LHCN-M2 (cell line): ENCODE measurements around the gene LRFN5. TPM values are rescaled to one million over a fixed set of nuclear protein-coding genes. Genes with fewer than 3 reads are reported as not detected.
"Not testable (repeated sequence)": the region's sequence is repeated elsewhere in the genome, so short reads cannot be mapped to it uniquely, and the experiment has no call there.

ENCODE experiments used
- DNase-seq: peaks from one replicate; pipeline ENCODE4 v3.0.0-alpha.2; 2012; ENCODE audit warnings: low read depth
- total RNA-seq: library from RNA; depleted of rRNA; stranded (reverse); fragments of >200 nt; gene quantifications from 2 replicates; pipeline ENCODE4 v1.2.3, GENCODE V29; 2014

The LRFN5 gene
- total RNA-seq, 1 experiment from 2014 or later: not detected

DNA sequence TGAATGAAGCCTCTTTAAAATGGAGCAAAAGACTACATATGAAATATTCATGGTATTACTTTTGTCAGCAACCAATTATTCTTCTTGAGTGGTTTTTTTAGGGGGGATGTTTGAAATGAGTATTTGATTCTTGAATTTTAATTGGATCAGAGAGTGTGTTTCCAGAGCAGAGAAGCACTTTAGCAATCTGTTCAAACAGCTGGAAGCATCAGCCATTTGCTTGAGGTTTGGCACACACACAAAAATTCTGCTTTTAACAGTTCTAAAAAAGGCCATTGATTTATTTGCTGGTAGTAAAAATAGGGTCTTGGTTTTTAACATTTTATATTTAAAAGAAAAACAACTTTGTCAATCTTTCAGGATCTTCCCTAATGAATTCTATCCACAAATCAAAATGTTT, 292.7 kb downstream of the LRFN5 start:
- DNase-seq: no peak

DNA sequence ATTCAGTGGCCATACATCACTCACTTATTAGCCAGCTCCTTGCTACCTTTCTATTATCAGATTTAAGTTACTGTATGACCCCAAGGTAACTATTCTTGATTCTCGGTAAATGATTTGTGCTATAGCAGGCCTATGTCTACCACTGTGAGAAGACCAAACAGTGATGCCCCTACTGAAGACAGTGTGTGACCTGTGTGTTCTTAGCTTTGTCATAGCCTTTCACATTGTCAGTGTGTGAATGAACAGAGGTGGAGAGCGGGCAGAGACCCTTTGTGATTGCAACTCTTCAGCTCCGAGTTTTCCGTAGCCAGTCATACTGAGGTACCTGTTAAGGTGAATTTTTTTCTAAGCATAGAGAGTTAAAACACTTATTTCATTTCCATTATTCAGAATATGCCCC, 294.0 kb downstream of the LRFN5 start:
- DNase-seq: no peak

DNA sequence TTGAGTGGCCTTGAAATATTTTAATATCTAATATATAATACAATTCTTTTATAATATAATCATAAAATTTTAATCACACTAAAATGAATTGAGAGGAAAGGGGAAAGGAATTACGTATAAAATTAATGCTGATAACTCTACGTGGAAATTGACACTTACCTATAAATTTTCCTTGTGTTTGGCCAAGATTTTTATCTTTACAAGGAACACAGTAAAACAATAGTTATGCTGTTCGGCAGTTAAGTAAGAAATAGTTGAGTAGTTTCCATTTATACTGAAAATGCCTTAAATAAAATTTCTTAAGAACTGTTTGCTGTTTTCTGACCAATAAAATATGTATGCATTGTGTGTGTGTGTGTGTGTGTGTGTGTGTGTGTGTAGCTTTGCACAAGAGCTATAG, 294.4 kb downstream of the LRFN5 start:
- no peak for DNase-seq

DNA sequence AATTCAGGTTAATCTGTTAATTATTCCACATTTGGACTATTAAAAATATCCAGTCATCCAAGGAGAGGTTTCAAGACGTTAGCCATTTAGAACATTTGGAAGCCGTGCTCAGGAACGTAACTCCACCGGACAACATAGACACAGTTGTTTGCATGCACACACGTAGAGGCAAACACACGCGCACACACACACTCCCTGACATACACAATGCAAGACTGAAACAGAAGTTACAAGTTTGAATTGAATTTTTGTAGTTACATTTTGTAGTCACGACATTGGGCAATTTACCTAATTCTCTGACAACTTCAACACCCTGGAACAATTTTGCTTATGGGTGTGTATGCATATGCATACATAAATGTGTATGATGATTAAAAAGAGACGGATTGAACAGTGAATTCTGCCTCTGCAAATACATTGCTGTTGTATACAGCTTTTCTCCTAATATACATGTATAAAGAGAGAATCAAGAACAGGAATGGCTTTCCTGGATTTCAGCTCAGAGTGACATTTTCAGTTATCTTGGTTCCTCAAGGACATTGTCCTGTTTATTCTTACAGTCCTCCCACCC, 298.8 kb downstream of the LRFN5 start:
- DNase-seq: no peak

DNA sequence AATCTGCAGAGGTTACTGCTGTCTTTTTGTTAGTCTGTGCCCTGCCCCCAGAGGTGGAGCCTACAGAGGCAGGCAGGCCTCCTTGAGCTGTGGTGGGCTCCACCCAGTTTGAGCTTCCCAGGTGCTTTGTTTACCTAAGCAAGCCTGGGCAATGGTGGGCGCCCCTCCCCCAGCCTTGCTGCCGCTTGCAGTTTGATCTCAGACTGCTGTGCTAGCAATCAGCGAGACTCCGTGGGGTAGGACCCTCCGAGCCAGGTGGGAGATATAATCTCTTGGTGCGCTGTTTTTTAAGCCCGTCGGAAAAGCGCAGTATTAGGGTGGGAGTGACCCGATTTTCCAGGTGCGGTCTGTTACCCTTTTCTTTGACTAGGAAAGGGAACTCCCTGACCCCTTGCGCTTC, 304.5 kb downstream of the LRFN5 start:
- DNase-seq: not testable (repeated sequence)

DNA sequence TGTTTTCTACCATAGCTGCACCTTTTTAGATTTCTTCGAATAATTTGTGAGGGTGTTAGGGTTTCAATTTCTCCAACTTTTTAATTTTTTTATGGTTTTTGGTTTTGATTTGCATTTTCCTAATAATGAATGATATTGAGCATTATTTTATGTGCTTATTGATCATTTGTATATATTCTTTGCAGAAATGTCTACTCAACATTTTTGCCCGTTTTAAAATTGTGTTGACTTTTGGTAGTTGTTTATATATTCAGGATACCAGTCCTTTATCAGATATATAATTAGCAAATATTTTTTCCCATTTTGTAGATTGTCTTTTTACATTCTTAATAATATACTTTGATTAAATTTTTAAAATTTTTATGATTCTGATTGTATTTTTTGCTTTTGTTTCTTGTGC, 306.7 kb downstream of the LRFN5 start:
- no peak for DNase-seq

DNA sequence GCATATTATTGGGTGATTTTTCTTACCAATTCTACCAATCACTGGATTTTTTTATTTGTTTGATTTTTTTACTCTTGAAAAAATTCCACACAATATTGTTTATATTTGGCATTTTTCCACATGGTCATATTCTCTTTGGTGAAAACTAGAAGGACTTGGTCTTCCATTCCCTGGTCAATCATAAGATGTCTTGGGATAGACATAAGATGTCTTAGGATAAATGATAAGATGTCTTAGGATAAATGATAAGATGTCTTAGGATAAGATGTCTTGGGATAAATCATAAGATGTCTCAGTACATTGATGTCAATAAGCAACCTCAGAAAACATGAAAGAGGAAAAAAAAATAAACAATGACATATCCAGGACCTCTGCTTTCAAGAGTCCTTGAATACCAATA, 309.1 kb downstream of the LRFN5 start:
- no peak for DNase-seq

DNA sequence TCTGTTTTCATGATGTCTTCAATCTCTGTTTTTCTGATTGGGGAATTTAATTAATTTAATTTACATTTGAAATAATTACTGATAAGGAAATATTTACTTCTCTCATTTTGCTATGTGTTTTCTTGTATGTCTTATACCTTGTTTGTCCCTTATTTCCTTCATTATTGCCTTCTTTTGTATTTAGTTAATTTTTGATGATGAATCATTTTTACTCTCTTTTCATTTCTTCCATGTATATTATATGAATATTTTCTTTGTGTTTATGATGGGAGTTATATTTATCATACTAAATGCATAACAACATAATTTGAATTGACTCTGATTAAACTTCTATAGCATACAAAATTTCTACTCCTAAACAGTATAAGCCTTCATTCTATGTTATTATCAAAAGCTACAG, 309.6 kb downstream of the LRFN5 start:
- DNase-seq: no peak

DNA sequence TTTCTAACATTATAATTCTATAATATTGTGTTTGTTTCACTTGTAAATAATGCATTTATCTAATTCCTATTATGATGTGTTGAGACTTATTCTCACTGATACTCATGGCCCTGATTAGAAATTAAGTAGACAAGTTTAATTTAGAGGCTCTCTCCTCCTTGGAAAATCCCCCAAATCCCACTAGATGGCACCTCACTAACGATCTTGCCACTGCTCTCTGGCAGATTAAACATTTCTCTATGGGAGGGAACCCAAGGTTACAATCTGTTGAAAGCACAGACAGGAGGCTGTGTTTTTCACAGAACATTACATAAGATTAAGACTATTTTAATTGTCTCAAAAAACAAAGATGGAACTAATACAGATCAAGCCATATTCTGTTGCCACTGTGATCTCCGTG, 318.7 kb downstream of the LRFN5 start:
- no peak for DNase-seq

DNA sequence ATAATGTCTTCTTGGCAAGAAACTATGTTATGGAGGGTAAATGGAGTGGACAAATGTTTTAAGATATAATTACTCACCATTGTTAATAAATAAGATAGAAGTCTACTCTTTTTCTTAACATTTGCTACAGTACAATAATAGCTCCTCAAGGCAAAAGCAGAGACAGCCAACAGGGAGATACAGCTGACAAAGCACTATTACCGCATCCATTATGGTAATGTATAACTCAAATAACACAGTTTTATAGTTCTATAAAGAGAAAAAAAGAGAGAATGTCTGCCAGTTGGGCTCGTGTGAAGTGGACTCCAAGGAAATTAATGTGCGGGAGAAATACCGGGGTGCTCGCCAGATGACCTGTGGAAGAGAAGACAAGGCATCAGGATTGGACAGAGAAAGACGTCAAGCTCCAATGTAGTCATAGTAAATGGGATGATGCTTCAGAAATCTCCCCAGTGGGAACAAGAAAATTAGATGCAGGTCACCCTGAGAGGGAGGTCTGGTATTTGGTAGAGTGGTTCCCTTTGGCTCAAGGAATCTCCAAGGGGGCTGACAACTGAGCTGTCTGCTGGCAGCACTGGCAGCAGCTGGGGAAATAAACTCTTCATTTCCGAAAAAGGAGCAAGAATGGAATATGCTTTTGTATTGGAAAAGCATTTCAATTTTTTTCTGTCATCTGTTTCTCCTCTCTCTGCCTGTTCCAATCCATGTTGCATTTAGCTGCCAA, 343.9 kb downstream of the LRFN5 start:
- DNase-seq: no peak
